ENCODE measurements around the gene NCF4. TPM values are rescaled to one million over a fixed set of nuclear protein-coding genes. Genes with fewer than 3 reads are reported as not detected.

NCF4 gene
- total and polyA plus RNA-seq, 11 donors: 1.9 to 33.3 (median 4.5) TPM

DNA sequence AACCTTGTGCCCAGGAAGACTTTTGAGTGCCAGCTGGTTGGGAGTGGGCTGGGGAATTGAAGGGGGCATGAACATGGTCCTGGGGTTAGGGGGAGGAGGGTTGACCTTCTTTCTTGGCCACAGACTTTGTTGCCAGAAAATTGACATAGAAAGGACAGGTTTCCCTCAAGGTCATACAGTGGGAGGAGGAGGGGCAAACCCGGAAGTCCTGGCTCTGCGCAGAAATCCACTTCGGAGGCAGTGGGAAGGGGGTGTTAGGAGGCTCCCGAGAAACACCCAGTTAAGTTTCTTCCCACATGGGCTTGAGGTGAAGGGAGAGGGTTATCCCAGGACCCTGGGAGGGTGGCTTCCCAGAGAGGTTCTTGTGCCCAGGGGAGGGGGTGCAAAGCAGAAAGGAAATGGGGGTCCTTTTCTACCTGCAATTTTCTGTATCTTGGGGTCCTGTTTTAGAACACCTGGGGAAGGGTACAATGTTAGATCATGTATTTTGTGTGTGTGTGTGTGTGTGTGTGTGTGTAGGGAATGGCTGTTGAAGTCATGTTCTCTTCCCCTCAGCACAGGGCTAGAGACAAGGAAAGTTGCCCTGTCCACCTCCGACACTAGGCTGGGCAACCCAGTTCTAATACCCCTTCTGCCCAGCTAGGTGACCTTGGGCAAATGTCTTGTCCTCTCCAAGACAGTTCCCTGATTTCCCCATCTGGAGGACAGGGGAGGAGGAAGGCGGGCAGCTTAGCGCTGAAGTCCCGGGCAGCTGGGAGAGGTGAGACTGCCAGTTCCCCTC, 45.1 kb upstream of the NCF4 start:
- H3K27me3 ChIP-seq: peaks cover 34 to 92% (median 63%) of the 10 kb centered on the region in 9 donors

DNA sequence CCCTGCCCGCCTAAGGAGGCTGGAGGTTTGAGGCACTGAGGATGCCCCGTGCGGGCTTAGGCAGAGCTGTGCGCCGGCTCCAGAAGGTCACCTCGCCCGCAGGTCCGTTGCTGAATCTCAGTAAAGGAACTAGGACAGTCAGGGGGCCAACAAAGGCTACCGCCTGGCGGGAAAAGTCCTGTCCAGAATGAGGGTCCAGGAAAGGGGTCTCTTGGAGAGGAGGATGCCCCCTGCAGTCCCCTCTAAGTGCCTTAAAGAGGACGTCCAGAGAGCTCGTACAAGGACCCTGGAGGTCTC, 44.5 kb upstream of the NCF4 start:
- no peaks in the 10 kb centered on the region for H3K9me3 ChIP-seq
- DNase-seq: no peak
- H3K27me3 ChIP-seq: peaks cover 34 to 97% (median 69%) of the 10 kb centered on the region in 9 donors
- intact Hi-C loops (cut with DNase I): no loop called here
- peak overlapping the region in 6 of 12 donors; percentile 8 to 43 (median 38) for H3K4me3 ChIP-seq
- no peak for ATAC-seq
- H3K4me1 ChIP-seq: peaks cover 0 to 15% (median 10%) of the 10 kb centered on the region in 12 donors
- TF ChIP-seq, protein P1, sequence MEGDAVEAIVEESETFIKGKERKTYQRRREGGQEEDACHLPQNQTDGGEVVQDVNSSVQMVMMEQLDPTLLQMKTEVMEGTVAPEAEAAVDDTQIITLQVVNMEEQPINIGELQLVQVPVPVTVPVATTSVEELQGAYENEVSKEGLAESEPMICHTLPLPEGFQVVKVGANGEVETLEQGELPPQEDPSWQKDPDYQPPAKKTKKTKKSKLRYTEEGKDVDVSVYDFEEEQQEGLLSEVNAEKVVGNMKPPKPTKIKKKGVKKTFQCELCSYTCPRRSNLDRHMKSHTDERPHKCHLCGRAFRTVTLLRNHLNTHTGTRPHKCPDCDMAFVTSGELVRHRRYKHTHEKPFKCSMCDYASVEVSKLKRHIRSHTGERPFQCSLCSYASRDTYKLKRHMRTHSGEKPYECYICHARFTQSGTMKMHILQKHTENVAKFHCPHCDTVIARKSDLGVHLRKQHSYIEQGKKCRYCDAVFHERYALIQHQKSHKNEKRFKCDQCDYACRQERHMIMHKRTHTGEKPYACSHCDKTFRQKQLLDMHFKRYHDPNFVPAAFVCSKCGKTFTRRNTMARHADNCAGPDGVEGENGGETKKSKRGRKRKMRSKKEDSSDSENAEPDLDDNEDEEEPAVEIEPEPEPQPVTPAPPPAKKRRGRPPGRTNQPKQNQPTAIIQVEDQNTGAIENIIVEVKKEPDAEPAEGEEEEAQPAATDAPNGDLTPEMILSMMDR (IDR thresholded peaks at IDR 0.05): no peak
- TF ChIP-seq POLR2A (IDR thresholded peaks at IDR 0.05): no peak
- WGBS, 4 donors: 0 to 5% (median 4%) methylated on average over 6 to 12 of the region's 12 CpGs
- no peaks in the 10 kb centered on the region for H3K36me3 ChIP-seq
- H3K27ac ChIP-seq: no peak overlapping the region

More for the DNA sequence above, 45.1 kb upstream of the NCF4 start:
- H3K4me3 ChIP-seq: peak overlapping the region in 1 of 12 donors; percentile 8
- WGBS, 4 donors: 31 to 62% (median 36%) methylated on average over 5 to 8 of the region's 8 CpGs
- peaks cover 0 to 15% (median 10%) of the 10 kb centered on the region in 12 donors for H3K4me1 ChIP-seq
- no peak for DNase-seq
- H3K36me3 ChIP-seq: no peaks in the 10 kb centered on the region
- H3K9me3 ChIP-seq: no peaks in the 10 kb centered on the region
- no peak for ATAC-seq
- TF ChIP-seq, protein P1 (IDR thresholded peaks at IDR 0.05): no peak
- no peak for TF ChIP-seq POLR2A (IDR thresholded peaks at IDR 0.05)
- no peak overlapping the region for H3K27ac ChIP-seq
- intact Hi-C loops (cut with DNase I): no loop called here

DNA sequence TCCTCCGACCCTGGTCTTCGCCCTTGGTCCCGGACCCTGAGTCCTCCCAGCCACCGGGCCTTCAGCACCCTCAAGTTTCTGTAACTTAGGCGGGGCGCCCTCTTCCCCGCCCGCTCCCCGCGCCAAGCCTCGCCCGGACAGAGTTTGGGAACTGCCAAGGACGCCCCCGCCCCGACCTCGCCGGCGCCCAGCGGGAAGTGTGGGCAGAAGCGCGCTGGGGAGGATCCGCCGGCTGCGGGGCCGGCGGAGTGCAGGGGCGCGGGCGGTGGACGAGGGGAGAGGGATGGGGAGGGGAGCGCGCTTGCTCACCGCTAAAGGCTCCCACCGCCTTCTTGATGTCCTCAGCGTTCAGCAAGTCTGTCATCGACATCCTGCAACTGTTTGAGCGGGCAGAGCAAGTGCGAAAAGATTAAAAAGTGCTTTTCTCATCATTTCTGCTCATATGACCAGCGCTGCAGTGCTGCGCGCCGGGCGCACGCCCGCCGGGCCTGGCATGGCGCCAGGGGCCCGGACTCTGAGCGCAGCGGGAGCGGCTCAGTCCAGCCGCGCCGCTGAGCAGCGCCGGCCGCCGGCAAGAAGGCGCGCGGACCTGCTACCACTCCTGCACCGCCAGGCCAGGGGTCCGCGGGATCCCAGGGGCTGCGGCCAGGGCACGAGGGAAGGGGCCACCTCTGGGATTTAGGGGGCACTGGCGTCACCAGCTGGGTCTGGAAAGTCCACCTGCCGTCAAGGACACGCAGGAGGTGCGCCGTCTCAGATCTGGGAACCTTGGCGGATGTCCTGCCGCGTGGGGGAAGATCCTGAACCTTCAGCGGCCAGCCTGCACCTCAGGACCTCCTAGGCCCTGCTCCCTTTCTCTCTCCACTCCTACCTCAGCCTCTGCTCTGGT, 43.9 kb upstream of the NCF4 start, which contains the start of gene PVALB:
Gene PVALB, minus strand, starts transcription at position 400 of the 889 bp plus-strand sequence. Its CDS starts 30 bp downstream, at position 370.
- H3K4me3 ChIP-seq: peak within 1 kb of the TSS; percentile 5 to 43 (median 34)
- no peak within 1 kb of the TSS for H3K27ac ChIP-seq
- DNase-seq: peak in 2 of 5 donors; percentile 25 to 38
- peak in 3 of 4 donors; percentile 69 to 90 (median 70) for ATAC-seq
- intact Hi-C loops (cut with DNase I): no loop called here
- no peaks in the 10 kb centered on the region for H3K36me3 ChIP-seq
- WGBS, 4 donors: 1 to 3% (median 2%) methylated on average over 45 to 75 of the region's 75 CpGs
- H3K27me3 ChIP-seq: peaks cover 34 to 96% (median 69%) of the 10 kb centered on the region in 9 donors
- TF ChIP-seq POLR2A (IDR thresholded peaks at IDR 0.05): no peak
- TF ChIP-seq, protein P1 (IDR thresholded peaks at IDR 0.05): no peak
- H3K9me3 ChIP-seq: no peaks in the 10 kb centered on the region
- H3K4me1 ChIP-seq: peaks cover 0 to 15% (median 10%) of the 10 kb centered on the region in 12 donors

DNA sequence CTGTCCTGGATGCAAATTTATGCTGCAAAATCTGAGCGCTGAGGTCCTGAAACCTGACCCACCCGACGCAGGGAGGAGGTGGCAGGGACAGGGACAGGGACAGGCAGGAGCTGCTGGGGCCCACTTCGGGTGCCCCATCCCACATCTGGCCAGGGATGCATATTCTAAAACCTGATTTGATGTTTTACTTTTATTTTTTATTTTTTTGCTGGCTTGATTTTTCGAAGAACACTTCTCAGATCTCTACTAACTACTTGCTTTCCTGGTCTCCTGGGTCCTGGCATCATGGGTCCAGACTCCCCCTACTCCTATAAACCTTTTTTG, 43.3 kb upstream of the NCF4 start:
- intact Hi-C loops (cut with DNase I): no loop called here
- Histone ChIP-seq H3K9me3 (no peaks in the 10 kb centered on the region), H3K27ac (no peak overlapping the region), H3K4me3 (no peak overlapping the region), H3K27me3 (peaks cover 34 to 96% (median 69%) of the 10 kb centered on the region in 9 donors), H3K4me1 (peaks cover 0 to 15% (median 10%) of the 10 kb centered on the region in 12 donors), H3K36me3 (no peaks in the 10 kb centered on the region)
- no peak for ATAC-seq
- DNase-seq: no peak
- no peak for TF ChIP-seq POLR2A (IDR thresholded peaks at IDR 0.05)
- TF ChIP-seq, protein P1 (IDR thresholded peaks at IDR 0.05): no peak
- WGBS, 4 donors: 35 to 44% (median 37%) methylated on average over 5 of the region's 5 CpGs
